GM23338 (cell line): Measurements from ENCODE around the gene SHISA4.

Source experiments
- CREB1 ChIP-seq: fragments of 250-450 bp; sonication (Bioruptor Pico); IDR thresholded peaks from 2 replicates; pipeline ENCODE4 v1.5.0; 2020; ENCODE audit warnings: low read depth, mild to moderate bottlenecking, moderate library complexity
- CTCF ChIP-seq, 2 experiments: fragments of 200-600 bp in 1 of 2; sonication (generic) in 1 of 2; conservative IDR thresholded peaks; 2 replicates each; pipeline versions ENCODE4 v1.5.1 to v1.6.1; 2016 to 2017; ENCODE audit warnings: antibody characterized with exemption in 2 of 2, low read depth in 2 of 2, mild to moderate bottlenecking in 2 of 2, moderate library complexity in 1 of 2
- EZH2 ChIP-seq: fragments of 200-600 bp; sonication (generic); IDR thresholded peaks from one replicate; pipeline ENCODE4 v1.8.0; 2017; ENCODE audit warnings: antibody characterized with exemption, mild to moderate bottlenecking, low read depth; ENCODE audit not compliant: unreplicated experiment
- EZH2phosphoT487 ChIP-seq: fragments of 200-600 bp; sonication (generic); IDR thresholded peaks from one replicate; pipeline ENCODE4 v1.8.1; 2018; ENCODE audit warnings: antibody characterized with exemption; ENCODE audit not compliant: unreplicated experiment
- JUNB ChIP-seq: IDR thresholded peaks from one replicate; pipeline ENCODE4 v1.6.1; 2016; ENCODE audit warnings: antibody characterized with exemption; ENCODE audit not compliant: unreplicated experiment
- NANOG ChIP-seq: IDR thresholded peaks from 2 replicates; pipeline ENCODE4 v1.6.1; 2016; ENCODE audit warnings: antibody characterized with exemption, borderline replicate concordance
- POLR2AphosphoS5 ChIP-seq: IDR thresholded peaks from 2 replicates; pipeline ENCODE4 v1.6.1; 2016; ENCODE audit warnings: antibody characterized with exemption, low read depth
- ZNF114 ChIP-seq: fragments of 250-450 bp; sonication (Bioruptor Pico); IDR thresholded peaks from 2 replicates; pipeline ENCODE4 v1.5.0; 2020; ENCODE audit warnings: mild to moderate bottlenecking, moderate library complexity
- TF ChIP-seq, protein P1 (sequence below): IDR thresholded peaks from 2 replicates; pipeline ENCODE4 v1.6.1; 2016; ENCODE audit warnings: antibody characterized with exemption
- TF ChIP-seq, protein P2 (sequence below): IDR thresholded peaks from one replicate; pipeline ENCODE4 v1.6.1; 2018; ENCODE audit warnings: antibody characterized with exemption; ENCODE audit not compliant: unreplicated experiment

DNA sequence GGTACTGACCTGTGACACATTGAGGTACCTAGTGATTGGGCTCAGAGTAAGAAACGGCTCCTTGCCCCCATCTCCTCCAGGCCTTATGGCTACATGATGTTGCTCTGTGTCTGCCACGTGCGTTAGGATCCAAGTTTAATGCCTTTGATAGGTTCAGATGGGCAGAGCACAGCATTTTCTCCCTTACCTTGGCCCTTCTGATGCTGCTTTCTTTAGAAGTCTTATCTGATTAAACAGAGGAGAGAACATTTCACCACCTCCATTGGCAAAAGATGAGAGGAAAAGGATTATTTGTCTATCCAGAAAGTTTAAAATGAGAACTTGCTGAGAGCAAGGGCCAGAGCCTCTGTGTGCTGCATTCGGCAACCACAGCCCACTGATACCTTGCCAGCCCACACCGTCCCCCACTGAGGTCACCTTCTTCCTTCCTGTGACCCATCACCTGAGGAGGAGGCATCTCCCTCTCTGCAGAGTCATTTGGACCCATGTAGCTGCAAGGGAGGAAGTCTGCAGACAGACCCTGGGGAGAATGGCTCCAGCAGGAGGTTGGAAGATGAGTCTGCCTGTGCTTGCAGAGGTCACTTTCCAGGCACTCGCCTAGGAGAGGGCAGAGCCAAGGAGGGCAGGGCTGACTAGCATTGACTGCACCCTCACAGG is 16.7 kb downstream of the SHISA4 start:
- TF ChIP-seq CTCF (conservative IDR thresholded peaks at IDR 0.05; ENCODE audit: low read depth in 2 of 2) = no peak
- TF ChIP-seq, protein P1, sequence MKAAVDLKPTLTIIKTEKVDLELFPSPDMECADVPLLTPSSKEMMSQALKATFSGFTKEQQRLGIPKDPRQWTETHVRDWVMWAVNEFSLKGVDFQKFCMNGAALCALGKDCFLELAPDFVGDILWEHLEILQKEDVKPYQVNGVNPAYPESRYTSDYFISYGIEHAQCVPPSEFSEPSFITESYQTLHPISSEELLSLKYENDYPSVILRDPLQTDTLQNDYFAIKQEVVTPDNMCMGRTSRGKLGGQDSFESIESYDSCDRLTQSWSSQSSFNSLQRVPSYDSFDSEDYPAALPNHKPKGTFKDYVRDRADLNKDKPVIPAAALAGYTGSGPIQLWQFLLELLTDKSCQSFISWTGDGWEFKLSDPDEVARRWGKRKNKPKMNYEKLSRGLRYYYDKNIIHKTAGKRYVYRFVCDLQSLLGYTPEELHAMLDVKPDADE = no peak
- no peak for TF ChIP-seq EZH2phosphoT487
- TF ChIP-seq, protein P2, sequence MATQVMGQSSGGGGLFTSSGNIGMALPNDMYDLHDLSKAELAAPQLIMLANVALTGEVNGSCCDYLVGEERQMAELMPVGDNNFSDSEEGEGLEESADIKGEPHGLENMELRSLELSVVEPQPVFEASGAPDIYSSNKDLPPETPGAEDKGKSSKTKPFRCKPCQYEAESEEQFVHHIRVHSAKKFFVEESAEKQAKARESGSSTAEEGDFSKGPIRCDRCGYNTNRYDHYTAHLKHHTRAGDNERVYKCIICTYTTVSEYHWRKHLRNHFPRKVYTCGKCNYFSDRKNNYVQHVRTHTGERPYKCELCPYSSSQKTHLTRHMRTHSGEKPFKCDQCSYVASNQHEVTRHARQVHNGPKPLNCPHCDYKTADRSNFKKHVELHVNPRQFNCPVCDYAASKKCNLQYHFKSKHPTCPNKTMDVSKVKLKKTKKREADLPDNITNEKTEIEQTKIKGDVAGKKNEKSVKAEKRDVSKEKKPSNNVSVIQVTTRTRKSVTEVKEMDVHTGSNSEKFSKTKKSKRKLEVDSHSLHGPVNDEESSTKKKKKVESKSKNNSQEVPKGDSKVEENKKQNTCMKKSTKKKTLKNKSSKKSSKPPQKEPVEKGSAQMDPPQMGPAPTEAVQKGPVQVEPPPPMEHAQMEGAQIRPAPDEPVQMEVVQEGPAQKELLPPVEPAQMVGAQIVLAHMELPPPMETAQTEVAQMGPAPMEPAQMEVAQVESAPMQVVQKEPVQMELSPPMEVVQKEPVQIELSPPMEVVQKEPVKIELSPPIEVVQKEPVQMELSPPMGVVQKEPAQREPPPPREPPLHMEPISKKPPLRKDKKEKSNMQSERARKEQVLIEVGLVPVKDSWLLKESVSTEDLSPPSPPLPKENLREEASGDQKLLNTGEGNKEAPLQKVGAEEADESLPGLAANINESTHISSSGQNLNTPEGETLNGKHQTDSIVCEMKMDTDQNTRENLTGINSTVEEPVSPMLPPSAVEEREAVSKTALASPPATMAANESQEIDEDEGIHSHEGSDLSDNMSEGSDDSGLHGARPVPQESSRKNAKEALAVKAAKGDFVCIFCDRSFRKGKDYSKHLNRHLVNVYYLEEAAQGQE = no peak
- no peak for TF ChIP-seq POLR2AphosphoS5
- TF ChIP-seq CREB1 (CRISPR knock-in tag) = no peak
- TF ChIP-seq EZH2 = no peak
- TF ChIP-seq JUNB = no peak
- TF ChIP-seq ZNF114 = no peak
- no peak for TF ChIP-seq NANOG
